Midbrain (tissue), 1 donor: ENCODE results near the gene SLC7A6.
"Not testable (repeated sequence)": the region's sequence is repeated elsewhere in the genome, so short reads cannot be mapped to it uniquely, and the experiment has no call there.

ENCODE experiments used
- DNase-seq: peaks from one replicate; lab custom pipeline; 2025; lab: John Stamatoyannopoulos, UW

Gene SLC7A6

GRCh38 chr16:68283801-68284598, 19.7 kb downstream of the SLC7A6 start:
- DNase-seq = no peak

GRCh38 chr16:68284847-68285246, 20.5 kb downstream of the SLC7A6 start:
- no peak for DNase-seq

- no peak for DNase-seq
Measured at GRCh38 chr16:68285683-68286082, 21.4 kb downstream of the SLC7A6 start.

- DNase-seq = no peak
Measured at GRCh38 chr16:68286153-68287074, 22.1 kb downstream of the SLC7A6 start.

- no peak for DNase-seq
Measured at GRCh38 chr16:68287276-68288251, 23.2 kb downstream of the SLC7A6 start.

- DNase-seq = no peak
Measured at GRCh38 chr16:68288252-68288650, 23.9 kb downstream of the SLC7A6 start.

- DNase-seq = not testable (repeated sequence)
Measured at GRCh38 chr16:68288796-68289195, 24.5 kb downstream of the SLC7A6 start.

GRCh38 chr16:68289202-68289601, 24.9 kb downstream of the SLC7A6 start:
- no peak for DNase-seq

- DNase-seq = no peak
Measured at GRCh38 chr16:68289621-68290329, 25.4 kb downstream of the SLC7A6 start.

- no peak for DNase-seq
Measured at GRCh38 chr16:68290450-68290849, 26.1 kb downstream of the SLC7A6 start.

- DNase-seq = no peak
Measured at GRCh38 chr16:68291227-68291626, 26.9 kb downstream of the SLC7A6 start.

GRCh38 chr16:68292425-68292824, 28.1 kb downstream of the SLC7A6 start:
- DNase-seq = no peak

GRCh38 chr16:68296291-68296690, 32.0 kb downstream of the SLC7A6 start:
- DNase-seq = no peak

- DNase-seq = no peak
Measured at GRCh38 chr16:68296693-68297092, 32.4 kb downstream of the SLC7A6 start.

GRCh38 chr16:68297908-68298307, 33.6 kb downstream of the SLC7A6 start:
- no peak for DNase-seq

- DNase-seq = no peak
Measured at GRCh38 chr16:68298312-68298711, 34.0 kb downstream of the SLC7A6 start.

- DNase-seq = peak; percentile 7
Measured at GRCh38 chr16:68298907-68299561, 34.7 kb downstream of the SLC7A6 start.

GRCh38 chr16:68299571-68300453, 35.5 kb downstream of the SLC7A6 start:
- no peak for DNase-seq

- no peak for DNase-seq
Measured at GRCh38 chr16:68300734-68301459, 36.6 kb downstream of the SLC7A6 start.
